HG03135 (cell line): ENCODE data around the gene ITPR3.

ENCODE experiments used
- ATAC-seq: cut with Tn5 transposase; IDR thresholded peaks from one replicate; pipeline ENCODE4 v1.9.1; 2021; ENCODE audit warnings: mild to moderate bottlenecking, moderate library complexity; ENCODE audit not compliant: unreplicated experiment

Gene ITPR3

DNA sequence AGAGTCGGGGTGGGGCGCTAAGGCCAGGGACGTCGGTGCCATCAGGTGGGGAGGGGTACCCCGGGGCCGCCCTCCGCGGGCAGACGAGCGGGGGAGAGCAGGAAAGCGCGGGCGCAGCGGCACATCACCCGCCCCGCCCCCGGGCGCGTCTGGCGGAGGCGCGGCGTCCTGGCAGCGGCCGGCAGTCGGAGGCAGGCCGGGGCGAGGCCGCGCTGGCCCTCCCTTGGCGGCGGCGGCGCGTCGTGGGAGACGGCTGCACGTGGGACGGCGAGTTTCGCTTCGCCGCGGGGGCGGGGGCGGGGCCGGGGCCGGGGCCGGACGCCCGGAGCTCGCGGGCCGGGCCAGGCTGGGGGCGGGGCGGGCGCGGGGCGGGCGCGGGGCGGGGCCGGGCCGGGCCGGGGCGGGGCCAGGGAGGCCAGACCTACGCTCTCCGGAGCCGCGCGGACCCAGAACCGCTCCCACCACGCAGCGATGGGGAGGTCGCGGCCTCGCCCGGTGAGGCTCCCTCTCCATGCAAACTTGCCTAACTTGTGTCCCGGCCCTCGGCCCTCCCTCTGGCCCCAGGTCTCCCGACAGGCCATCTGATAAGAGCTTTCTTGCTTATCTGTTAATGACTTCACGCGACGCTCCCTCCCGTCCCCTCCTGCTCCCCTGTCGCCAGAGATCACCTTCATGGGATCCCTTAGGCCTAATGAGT, 12.5 kb downstream of the ITPR3 start:
- ATAC-seq: peak; percentile 51

DNA sequence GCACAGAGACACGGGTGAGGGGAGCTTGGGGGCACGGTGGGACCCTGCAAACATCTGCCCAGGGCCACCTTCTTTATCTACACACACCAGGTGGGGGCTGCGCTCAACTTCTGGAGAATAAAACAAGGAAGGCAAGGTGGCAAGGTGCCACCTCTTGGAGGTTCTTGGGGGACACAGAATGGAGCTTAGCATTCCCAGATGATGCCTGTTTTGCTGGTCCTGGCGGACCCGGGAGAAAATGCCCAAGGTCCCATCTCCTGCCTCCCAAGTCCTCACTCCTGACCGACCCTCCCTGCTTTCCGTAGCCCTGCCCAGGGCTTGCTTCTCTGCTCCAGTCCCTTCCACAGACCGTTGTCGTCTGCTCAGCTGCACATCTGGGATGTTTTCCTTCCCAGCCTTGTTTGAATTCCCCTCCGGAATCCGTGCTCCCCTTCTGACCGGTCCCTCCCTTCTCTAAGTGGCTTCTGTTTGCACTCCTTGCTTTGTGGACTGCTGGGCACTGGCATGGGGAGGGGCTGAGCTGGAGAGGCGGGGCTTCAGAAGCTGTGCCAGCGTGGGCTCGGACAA, 13.1 kb downstream of the ITPR3 start:
- ATAC-seq: no peak

DNA sequence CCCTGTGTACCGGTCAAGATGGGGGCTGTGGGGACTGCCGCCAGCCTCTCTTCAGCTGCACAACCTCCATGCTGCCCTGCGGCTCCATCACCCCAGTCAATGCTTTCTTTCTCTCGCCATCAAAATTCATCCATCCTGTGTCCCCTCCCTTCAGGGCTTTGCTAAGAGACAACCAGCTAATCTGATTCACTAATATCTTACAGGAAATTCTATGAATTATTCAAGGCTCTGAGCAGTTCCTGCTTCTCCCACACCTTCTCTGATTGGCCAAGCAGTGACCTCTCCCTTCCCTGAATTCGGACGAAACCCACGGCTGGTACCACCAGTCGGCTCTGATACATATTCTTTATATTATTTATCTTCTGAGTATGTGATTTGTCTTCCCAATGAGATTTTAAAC, 13.8 kb downstream of the ITPR3 start:
- ATAC-seq: no peak

DNA sequence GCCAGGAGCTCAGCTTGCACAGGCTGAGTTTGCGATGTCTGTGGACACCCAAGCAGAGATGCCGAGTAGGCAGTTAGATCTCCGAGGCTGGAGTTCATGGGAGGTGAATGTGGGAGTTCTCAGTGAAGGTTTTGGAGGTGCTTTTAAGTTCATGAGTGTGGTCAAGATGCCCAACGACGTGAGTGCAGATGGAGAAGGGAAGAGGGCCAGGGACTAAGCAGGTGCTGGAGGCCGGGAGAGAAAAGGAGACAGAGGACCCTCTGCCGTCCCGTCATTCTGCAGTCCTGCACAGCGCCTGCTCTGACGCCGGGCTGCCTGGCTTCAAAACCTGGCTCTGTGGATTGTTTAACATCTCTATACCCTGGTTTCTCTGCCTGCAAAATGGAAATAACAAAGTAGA, 15.5 kb downstream of the ITPR3 start:
- ATAC-seq: no peak

DNA sequence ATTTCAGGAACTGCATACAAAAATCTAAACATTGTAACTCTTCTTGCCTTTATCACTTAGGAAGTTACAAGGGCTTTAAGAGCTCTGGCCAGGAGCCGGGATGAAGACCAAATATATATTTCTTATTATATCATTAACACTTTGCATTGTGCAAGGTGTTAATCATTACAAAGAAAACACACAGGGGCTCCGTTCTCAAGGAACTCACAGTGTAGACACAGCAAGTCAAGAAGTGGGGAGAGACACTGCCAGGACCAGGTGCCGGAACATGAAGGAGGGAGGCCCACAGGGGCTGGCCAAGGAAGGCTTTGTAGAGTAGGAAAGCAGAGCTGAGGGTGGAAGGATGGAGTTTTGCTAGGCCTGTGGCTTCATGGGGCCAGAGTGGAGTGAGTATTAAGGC, 17.4 kb downstream of the ITPR3 start:
- no peak for ATAC-seq

DNA sequence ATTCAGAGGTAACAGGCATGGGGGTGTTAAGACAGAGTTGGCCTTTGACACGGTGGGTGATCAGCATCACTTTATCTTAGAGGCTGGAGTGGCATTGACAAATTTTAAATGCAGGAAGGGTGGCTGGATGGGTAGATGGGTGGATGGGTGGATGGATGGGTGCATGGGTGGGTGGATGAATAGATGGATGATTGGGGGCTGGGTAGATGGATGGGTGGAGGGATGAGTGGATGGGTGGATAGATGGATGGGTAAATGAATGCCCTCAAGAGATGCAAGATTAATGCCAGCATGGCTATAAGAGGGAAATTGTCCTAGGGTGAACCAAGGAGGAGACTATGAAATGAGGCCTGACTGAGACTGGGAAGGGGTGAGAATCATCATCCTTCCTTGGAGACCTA, 18.4 kb downstream of the ITPR3 start:
- ATAC-seq: no peak

DNA sequence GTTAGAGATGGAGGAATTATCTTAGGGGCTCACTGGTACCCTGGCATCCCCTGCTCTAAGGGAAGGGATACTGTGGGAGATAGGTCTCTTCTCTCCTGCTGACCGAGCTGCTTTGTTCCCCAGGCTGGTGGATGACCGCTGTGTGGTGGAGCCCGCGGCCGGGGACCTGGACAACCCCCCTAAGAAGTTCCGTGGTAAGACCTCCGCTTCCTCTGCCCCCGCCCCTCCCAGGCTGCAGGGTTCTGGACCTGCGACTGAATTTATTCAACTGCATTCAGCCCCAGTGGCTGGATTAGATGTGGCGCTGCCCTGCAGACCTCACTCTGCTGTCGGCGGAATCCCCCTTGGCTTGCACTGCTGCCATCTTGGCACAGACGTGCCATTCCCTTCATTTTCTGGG, 19.2 kb downstream of the ITPR3 start:
- no peak for ATAC-seq

DNA sequence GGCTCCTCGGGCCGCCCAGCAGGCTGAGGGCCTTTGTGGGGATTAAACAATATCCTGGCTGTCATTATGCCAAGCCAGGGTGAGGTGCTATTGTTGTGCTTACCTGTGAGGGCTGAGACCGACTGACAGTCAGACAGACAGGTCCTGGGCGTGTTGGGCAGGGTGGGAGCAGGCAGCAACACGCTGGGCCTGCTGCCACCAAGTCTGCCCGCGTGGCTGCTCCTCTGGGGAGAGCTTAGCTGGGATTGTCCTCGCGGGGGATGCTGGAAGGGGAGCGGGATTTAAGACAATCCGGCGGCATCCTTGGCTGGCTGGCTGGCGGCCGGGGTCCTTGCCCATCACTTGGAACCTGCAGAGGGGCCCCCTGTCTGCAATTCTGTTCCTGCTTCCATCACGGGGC, 20.0 kb downstream of the ITPR3 start:
- no peak for ATAC-seq

DNA sequence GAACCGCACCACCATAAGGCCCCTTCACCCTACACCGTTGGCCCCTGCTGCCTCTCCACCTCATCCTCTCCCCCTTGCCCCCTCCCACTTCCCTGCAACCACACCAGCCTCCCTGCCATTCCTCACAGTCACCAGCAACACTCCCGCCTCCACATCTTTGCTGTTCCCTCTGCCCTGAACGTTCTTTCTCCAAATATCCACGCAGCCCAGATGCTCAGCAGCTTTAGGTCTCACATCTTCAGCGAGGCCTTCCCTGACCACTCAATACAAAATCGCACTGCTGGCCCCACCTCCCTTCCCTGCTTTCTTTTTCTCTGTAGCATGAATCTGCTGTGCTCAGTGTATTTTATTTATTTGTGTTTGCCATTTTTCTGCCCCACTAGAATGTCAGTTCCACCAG, 20.5 kb downstream of the ITPR3 start:
- no peak for ATAC-seq

DNA sequence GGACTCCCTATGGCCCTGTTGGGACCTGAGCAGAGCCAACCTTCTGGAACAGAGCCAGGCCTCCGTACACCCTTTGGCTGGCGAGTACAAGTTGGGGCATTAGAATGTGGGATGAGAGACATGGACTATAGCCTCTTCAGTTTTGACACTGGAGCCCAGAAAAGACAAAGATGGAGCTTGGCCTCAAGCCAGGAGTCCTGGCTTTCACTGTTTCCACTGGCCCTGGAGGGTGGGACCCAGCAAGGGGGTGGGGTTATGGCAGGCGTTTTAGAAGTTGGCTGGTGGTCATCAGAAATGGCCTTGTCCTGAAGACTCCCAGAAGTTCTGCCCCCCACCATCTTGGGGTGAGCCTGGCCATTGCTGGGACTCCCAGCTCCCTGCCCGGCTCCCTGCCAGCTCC, 21.8 kb downstream of the ITPR3 start:
- no peak for ATAC-seq

DNA sequence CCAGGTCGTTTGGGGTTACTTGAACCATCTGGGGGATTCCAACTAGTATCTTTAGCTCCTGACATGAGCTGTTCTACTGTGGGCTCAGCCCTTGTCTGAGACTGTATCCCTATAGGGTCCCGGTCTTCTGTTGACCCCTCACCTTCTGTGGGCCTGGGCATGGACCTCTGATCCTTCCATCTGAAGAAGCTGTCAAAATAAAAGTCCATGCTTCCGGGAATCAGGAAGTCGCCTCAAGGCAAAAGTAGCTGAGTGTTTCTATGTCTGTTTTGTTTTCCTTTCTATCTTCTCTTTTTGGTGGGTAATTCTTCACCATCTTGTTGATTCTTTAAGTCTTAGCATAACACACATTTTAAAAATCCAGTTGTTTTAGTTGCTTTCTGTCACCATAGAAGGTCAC, 30.3 kb downstream of the ITPR3 start:
- ATAC-seq: no peak

DNA sequence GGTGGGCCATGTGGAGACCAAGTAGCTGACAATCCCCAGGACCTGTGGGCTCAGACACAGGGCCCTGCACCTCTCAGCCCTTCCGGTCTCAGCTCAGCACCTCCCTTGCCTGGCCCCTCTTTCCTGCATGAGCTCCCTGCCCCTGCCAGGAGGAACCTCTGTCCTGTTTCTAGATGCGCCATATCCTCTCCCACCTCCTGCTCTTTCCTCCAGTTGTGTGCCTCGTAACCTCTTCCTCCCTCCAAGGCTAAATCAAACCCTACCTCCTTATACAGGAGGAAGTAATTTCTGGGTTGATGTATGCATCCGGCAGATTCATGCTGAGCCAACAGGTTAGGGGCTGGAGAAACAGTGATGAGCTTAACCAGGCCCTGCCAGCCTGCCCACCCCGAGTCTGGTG, 30.9 kb downstream of the ITPR3 start:
- ATAC-seq: no peak

DNA sequence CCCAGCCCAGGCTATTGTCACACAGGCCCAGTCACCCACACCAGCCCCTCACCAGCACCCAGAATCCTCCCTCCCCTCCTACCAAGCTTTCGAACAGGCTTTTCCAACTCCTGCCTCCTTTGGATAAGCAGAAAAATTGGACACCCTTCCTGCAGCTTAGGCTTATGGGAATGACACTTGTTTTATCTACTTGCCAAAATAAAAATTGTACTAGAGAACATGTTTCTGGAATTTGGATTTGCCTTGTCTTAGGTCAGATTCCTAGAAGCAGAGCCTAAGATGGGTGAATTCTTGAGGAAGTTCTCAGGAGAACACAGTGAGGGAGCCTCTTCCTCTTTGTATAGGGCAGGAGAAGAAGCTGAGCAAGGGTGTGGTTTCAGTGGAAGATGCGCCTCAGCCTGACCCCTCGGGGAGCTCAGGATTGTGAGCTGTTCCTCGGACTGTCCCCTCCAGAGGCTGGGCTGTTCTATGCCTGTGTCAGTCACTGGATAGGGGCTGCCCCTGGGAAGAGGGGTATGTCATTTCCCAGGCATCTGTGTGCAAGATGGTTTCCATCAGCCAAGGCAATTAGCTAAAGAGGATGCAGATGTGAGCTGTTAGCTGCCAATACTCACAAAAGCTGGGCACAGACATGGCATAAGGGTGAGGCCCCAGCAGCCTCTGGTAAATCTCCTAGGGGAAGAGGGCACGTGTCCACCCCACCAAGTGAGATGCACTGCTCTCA, 33.9 kb downstream of the ITPR3 start:
- no peak for ATAC-seq

DNA sequence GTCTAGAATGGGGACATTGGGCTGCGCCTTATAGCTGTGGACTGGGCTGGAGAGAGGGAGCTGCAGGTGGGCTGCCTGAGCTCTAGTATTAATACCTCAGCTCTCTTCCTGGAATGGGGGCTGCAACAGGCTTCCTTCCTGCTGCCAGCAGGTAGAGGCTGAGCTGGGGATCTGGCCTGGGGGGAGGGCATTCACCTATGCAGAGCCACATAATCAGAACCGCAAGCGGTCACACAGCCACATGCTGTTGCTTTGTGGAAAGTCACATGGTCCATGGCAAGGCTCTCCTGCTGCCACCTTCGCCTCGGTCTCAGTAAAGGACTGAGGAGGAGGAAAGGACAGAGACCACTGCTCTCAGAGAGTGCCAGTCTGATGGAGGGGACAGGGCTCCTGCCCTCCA, 35.7 kb downstream of the ITPR3 start:
- ATAC-seq: no peak

DNA sequence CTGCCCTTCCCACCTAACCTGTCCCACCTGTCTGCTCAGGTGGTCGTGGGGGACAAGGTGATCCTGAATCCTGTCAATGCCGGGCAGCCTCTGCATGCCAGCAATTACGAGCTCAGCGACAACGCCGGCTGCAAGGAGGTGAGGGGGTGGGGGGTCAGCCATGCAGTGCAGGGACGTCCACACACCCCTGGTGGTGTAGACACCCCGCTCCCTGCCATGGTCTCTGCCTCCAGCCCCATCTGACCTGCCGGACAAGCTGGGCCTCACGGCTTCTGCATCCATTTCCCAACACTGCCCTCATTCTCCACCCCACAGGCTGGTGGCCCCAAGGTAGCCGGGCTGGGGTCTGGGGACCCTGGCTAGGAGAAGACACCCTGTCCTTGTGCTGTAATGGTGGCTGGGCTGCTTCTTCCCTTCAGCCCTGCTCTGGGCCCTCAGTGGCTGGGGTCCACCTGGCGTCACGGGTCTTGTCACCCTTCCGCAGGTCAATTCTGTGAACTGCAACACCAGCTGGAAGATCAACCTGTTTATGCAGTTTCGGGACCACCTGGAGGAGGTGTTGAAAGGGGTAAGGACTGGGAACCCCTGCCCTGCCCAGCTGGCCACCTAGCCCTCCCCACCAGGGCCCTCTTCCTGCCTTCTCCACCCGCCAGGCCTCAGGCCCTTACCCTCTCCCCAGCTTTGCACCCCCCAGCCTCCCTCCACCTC, 38.0 kb downstream of the ITPR3 start:
- no peak for ATAC-seq

DNA sequence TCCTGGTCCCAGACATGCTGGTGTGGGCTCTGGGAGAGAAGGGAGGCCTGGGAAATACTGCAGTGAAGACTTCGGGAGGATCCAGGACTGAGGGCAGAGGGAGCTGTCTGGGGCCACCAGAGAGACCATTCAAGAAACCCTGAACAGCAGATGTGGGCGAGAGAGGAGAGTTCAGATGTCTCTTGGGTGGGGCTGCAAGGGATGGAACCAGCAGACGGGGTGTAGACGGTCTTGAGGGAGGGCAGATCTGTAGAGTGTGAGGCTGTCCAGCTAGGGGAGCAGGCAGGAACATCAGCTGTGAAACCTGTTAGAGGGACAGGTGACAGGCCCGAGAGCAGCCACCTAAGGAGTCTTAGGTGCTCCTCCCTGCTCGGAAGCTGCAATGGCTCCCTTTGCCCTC, 38.9 kb downstream of the ITPR3 start:
- no peak for ATAC-seq

DNA sequence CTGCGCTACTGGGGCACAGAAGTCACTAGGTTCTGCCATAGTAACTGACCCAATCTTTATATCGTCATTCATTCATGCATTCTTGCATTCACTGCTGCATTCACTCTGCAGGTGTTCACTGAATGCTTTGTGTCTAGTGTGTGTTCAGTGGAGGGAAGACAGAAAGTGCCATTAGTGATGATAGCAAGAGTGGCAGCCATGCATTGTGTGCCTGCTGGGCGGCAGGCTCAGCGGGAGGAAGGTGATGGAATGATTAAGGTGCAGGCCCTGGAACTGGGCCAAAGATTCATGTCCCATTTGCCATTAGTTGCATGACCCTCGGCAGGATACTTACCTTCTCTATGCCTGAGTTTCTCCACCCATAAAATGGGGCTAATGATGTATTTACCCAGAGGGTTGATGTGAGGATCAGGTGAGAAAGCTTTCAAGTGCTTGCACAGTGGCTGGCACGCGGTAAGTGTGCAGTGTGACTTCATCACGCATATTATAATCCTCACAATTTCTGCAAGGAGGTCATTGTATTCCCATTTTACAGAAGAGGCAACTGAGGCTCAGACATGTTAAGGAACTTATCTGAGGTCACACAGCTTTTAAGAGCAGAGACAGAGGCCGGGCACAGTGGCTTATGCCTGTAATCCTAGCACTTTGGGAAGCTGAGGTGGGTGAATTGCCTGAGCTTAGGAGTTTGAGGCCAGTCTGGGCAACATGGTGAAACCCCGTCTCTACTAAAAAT, 40.1 kb downstream of the ITPR3 start:
- no peak for ATAC-seq

DNA sequence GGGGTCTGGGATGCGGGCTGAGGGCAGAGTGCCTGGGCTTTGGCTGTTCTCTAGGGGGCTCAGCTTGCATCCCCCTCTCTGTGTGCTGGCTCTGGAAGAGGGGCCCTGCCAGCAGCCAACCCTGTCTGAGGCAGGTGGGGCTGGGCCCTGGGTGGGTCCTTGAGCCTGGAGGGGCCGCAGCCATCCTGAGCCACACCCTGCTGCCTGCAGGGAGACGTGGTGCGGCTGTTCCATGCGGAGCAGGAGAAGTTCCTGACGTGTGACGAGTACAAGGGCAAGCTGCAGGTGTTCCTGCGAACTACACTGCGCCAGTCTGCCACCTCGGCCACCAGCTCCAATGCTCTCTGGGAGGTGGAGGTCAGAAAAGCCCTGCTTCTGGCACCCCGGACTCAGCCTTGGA, 41.2 kb downstream of the ITPR3 start:
- ATAC-seq: no peak

DNA sequence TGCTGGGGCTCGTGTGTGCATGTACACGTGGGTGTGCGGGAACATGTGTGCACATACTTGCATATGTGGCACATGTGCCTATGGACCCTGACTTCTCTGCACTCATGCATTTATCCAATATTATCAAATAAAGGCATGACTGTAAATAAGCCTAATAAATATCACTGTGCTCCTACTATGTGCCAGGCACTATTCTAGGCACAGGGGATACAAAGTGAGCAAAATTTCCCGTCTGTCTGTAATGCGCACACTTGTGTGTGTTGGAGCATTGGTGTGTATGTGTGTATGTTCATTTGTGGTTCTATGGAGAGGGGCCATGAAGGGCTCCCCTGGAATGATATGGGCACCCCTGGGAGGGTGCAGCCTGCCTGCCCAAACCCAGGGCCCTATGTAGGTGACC, 41.9 kb downstream of the ITPR3 start:
- ATAC-seq: no peak

DNA sequence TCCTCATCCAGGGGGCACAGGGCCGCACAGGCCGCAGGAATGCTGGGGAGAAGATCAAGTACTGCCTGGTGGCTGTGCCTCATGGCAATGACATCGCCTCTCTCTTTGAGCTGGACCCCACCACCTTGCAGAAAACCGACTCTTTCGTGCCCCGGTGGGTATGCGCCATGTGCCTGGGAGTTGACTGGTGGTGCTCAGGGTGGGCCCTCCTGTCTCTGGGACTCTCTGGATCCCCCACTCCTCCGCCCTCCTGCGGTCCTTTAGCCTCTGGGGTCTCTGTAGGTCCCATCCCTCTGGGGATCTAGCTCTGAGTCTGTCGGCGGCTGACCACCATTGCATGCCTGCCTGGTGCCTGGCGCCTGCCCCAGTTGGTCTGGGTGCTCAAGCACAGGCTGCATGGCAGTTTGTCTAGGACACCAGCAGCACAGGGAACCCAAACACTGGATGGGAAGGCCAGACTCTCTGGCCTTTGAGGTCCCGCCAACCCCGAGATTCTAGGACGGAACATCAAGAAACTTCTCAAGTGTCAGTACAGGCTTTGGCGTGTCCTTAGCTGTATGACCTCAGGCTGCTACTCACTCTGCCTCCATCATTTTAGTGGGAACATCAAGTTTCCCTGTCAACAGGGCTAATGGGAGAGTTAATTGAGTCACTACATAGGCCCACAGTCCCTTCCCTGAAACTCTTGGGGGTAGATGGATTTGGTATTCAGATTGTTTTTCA, 42.8 kb downstream of the ITPR3 start:
- no peak for ATAC-seq
